Transverse colon (tissue), 3 donors: ENCODE results near the gene CBY2.

ENCODE experiments used
- CTCF ChIP-seq, 5 experiments: fragments of 200-600 bp in 3 of 5; fragments of 450-650 bp in 2 of 5; sonication (generic) in 3 of 5; IDR thresholded peaks; 1 replicate in 2 of 5; 2 replicates in 3 of 5; pipeline ENCODE4 v1.5.1; 2016 to 2017; ENCODE audit warnings: antibody characterized with exemption in 5 of 5, inconsistent platforms in 3 of 5, mild to moderate bottlenecking in 2 of 5, moderate library complexity in 1 of 5
- EP300 ChIP-seq: sonication (generic); formaldehyde crosslinking; IDR thresholded peaks from one replicate; pipeline ENCODE4 v1.6.1; 2017; ENCODE audit warnings: antibody characterized with exemption, low read depth
- POLR2A ChIP-seq: fragments of 450-650 bp; IDR thresholded peaks from one replicate; pipeline ENCODE4 v1.6.1; 2016; ENCODE audit warnings: antibody characterized with exemption, mild to moderate bottlenecking, moderate library complexity

DNA sequence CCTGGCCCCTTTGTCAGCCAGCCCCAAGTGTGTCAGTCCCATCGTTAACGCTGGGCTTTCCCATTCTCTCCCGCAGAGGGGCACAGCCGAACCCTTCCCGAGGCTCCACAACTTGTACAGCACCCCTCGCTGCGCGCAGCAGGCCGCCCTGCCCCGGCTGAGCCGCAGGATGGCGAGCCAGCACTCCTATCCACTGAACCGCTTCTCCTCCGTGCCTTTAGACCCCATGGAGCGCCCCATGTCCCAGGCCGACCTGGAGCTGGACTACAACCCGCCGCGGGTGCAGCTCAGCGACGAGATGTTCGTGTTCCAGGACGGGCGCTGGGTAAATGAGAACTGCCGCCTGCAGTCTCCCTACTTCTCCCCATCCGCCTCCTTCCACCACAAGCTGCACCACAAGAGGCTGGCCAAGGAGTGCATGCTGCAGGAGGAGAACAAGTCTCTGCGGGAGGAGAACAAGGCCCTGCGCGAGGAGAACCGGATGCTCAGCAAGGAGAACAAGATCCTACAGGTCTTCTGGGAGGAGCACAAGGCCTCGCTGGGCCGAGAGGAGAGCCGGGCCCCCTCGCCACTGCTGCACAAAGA, 11.1 kb downstream of the CBY2 start:
- TF ChIP-seq CTCF (IDR thresholded peaks at IDR 0.05): no peak
- no peak for TF ChIP-seq EP300
- no peak for TF ChIP-seq POLR2A
